ENCODE data around the gene OXSM.

DNA sequence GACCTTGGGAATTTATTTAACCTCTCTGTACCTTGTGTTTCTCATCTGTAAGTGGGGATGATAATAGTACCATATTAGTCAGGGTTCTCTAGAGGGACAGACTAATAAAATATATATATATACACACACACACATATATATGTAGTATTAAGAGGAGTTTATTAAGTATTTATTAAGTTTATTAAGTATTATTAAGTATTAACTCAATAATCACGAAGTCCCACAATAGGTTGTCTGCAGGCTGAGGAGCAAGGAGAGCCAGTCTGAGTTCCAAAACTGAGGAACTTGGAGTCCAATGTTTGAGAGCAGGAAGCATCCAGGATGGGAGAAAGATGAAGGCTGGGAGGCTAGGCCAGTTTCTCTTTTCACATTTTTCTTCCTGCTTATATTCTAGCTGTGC is 14.8 kb downstream of the OXSM start:
- TF ChIP-seq, protein P1, sequence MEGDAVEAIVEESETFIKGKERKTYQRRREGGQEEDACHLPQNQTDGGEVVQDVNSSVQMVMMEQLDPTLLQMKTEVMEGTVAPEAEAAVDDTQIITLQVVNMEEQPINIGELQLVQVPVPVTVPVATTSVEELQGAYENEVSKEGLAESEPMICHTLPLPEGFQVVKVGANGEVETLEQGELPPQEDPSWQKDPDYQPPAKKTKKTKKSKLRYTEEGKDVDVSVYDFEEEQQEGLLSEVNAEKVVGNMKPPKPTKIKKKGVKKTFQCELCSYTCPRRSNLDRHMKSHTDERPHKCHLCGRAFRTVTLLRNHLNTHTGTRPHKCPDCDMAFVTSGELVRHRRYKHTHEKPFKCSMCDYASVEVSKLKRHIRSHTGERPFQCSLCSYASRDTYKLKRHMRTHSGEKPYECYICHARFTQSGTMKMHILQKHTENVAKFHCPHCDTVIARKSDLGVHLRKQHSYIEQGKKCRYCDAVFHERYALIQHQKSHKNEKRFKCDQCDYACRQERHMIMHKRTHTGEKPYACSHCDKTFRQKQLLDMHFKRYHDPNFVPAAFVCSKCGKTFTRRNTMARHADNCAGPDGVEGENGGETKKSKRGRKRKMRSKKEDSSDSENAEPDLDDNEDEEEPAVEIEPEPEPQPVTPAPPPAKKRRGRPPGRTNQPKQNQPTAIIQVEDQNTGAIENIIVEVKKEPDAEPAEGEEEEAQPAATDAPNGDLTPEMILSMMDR (conservative IDR thresholded peaks at IDR 0.05): no peak
- no peak for TF ChIP-seq ZFX (IDR thresholded peaks at IDR 0.05)
